K562 (cell line): Measurements from ENCODE around the gene CPED1. TPM values are rescaled to one million over a fixed set of nuclear protein-coding genes. Genes with fewer than 3 reads are reported as not detected.

Experiments used
- ATAC-seq: fragments of 200-7000 bp; cut with Tn5 transposase; 3 replicates; pipeline ENCODE4 v1.9.1; 2020; ENCODE audit warnings: moderate library complexity
- BruUV-seq: library from RNA; stranded (reverse); fragments of 400-500 nt; replicated peaks from 2 replicates; lab custom pipeline; 2021; lab: Mats Ljungman, UMichigan
- CTCF ChIA-PET: fragments of 300-600 bp; formaldehyde crosslinking; extraction: SDS; loops from one replicate; lab custom pipeline; 2021; ENCODE audit warnings: low intra/inter-chr PET ratio; lab: Yijun Ruan, JAX
- POLR2A ChIA-PET: fragments of 300-600, 350-650 bp; sonication (Branson Sonifier 250); formaldehyde crosslinking; extraction: SDS; loops from one replicate; lab custom pipeline; 2021; ENCODE audit warnings: antibody characterized with exemption, inconsistent platforms; lab: Yijun Ruan, JAX
- DNase-seq, 4 experiments: peaks; one replicate each; pipeline versions ENCODE4 v3.0.0 to v3.0.0-alpha.2; 2011 to 2018; ENCODE audit warnings: low spot score in 3 of 4, mixed read lengths in 3 of 4; ENCODE audit errors: extremely low read depth in 1 of 4
- FAIRE-seq: peaks from 2 replicates; lab custom pipeline; 2011; peaks lifted over from hg19 to GRCh38; lab: Jason Lieb, UNC
- H2AFZ ChIP-seq: 2 replicates; pipeline ENCODE4 v1.6.0; 2011; ENCODE audit warnings: low read depth, low read length, control low read depth, inconsistent platforms
- H3K27ac ChIP-seq: fragments of 200-600 bp; 3 replicates; pipeline ENCODE4 v1.8.0; 2011; ENCODE audit warnings: low read depth, mild to moderate bottlenecking, control low read depth, inconsistent platforms, low read length, moderate library complexity, mixed read lengths; ENCODE audit errors: extremely low read depth
- H3K27me3 ChIP-seq, 2 experiments: fragments of 300-600 bp in 1 of 2; 2 replicates in 1 of 2; 3 replicates in 1 of 2; pipeline versions ENCODE4 v1.6.0 to v1.8.0; 2011; ENCODE audit warnings: inconsistent platforms in 2 of 2, low read length in 2 of 2, mild to moderate bottlenecking in 1 of 2, mixed read lengths in 1 of 2, moderate library complexity in 1 of 2; ENCODE audit not compliant: control insufficient read depth in 2 of 2, insufficient read depth in 2 of 2
- H3K36me3 ChIP-seq: fragments of 300-600 bp; 3 replicates; pipeline ENCODE4 v1.8.0; 2011; ENCODE audit warnings: mild to moderate bottlenecking, low read length, inconsistent platforms; ENCODE audit not compliant: control insufficient read depth, insufficient read depth
- H3K4me1 ChIP-seq, 2 experiments: fragments of 200-600 bp in 1 of 2; replicated peaks in 1 of 2; 2 replicates in 1 of 2; 3 replicates in 1 of 2; pipeline versions ENCODE4 v1.5.1 to v1.8.0; 2011; ENCODE audit warnings: inconsistent platforms in 2 of 2, low read length in 2 of 2, mild to moderate bottlenecking in 1 of 2, mixed read lengths in 1 of 2, moderate library complexity in 1 of 2; ENCODE audit not compliant: control insufficient read depth in 2 of 2, insufficient read depth in 2 of 2
- H3K4me2 ChIP-seq: 2 replicates; pipeline ENCODE4 v1.6.1; 2011; ENCODE audit warnings: low read length, control low read depth, inconsistent platforms, mixed read lengths; ENCODE audit not compliant: insufficient read depth
- H3K4me3 ChIP-seq: fragments of 200-600 bp; sonication (generic), shearing (Covaris generic); 2 replicates; pipeline ENCODE4 v1.5.1; 2016; ENCODE audit warnings: control low read depth, inconsistent platforms
- H3K79me2 ChIP-seq: fragments of 200-600 bp; 3 replicates; pipeline ENCODE4 v1.8.0; 2011; ENCODE audit warnings: low read length, inconsistent platforms; ENCODE audit not compliant: control insufficient read depth, insufficient read depth
- H3K9ac ChIP-seq, 2 experiments: 2 replicates each; pipeline versions ENCODE4 v1.6.0 to v1.6.1; 2011; ENCODE audit warnings: low read depth in 2 of 2, low read length in 2 of 2, control low read depth in 1 of 2, inconsistent platforms in 1 of 2, mild to moderate bottlenecking in 1 of 2, mixed read lengths in 1 of 2; ENCODE audit not compliant: insufficient read depth in 1 of 2
- H3K9me1 ChIP-seq: one replicate; pipeline ENCODE4 v1.6.0; 2011; ENCODE audit warnings: inconsistent platforms, mild to moderate bottlenecking, low read length, moderate library complexity; ENCODE audit not compliant: control insufficient read depth, insufficient read depth
- H3K9me3 ChIP-seq: replicated peaks from 2 replicates; pipeline ENCODE4 v1.5.1; 2011; ENCODE audit warnings: low read depth, low read length, inconsistent platforms; ENCODE audit not compliant: control insufficient read depth, insufficient read depth
- H4K20me1 ChIP-seq: replicated peaks from 2 replicates; pipeline ENCODE4 v1.6.1; 2011; ENCODE audit warnings: low read length, inconsistent platforms, mixed read lengths; ENCODE audit not compliant: control insufficient read depth, insufficient read depth
- ARID1B ChIP-seq: fragments of 450-650 bp; IDR thresholded peaks from 2 replicates; pipeline ENCODE4 v1.6.1; 2016; ENCODE audit warnings: antibody characterized with exemption, mild to moderate bottlenecking, inconsistent platforms
- CBFA2T2 ChIP-seq: fragments of 450-650 bp; conservative IDR thresholded peaks from 2 replicates; pipeline ENCODE4 v1.6.1; 2017; ENCODE audit warnings: mild to moderate bottlenecking
- CBFA2T3 ChIP-seq: fragments of 450-650 bp; IDR thresholded peaks from 2 replicates; pipeline ENCODE4 v1.6.1; 2017
- CREB1 ChIP-seq, 2 experiments: sonication (generic) in 1 of 2; formaldehyde crosslinking in 1 of 2; IDR thresholded peaks; 2 replicates each; pipeline versions ENCODE4 v1.6.1 to v1.8.0; 2012 to 2022; ENCODE audit warnings: inconsistent platforms in 1 of 2, mild to moderate bottlenecking in 1 of 2, missing genetic modification reagents in 1 of 2, moderate library complexity in 1 of 2
- GABPB2 ChIP-seq: fragments of 250-450 bp; sonication (Bioruptor Pico); conservative IDR thresholded peaks from 2 replicates; pipeline ENCODE4 v1.5.1; 2021; ENCODE audit warnings: mild to moderate bottlenecking
- HDAC1 ChIP-seq, 2 experiments: fragments of 450-650 bp; IDR thresholded peaks; 2 replicates each; pipeline ENCODE4 v1.6.1; 2016 to 2017; ENCODE audit warnings: inconsistent platforms in 1 of 2, mild to moderate bottlenecking in 1 of 2, moderate library complexity in 1 of 2
- HLTF ChIP-seq: fragments of 450-650 bp; IDR thresholded peaks from 2 replicates; pipeline ENCODE4 v1.6.1; 2016
- SOX6 ChIP-seq: fragments of 450-650 bp; IDR thresholded peaks from 2 replicates; pipeline ENCODE4 v1.6.1; 2014; ENCODE audit warnings: mild to moderate bottlenecking
- SRF ChIP-seq, 2 experiments: fragments of 250-450, 450-650 bp in 1 of 2; sonication (Bioruptor Pico) in 1 of 2; sonication (generic) in 1 of 2; formaldehyde crosslinking; IDR thresholded peaks; 2 replicates each; pipeline versions ENCODE4 v1.5.0 to v1.5.1; 2020 to 2022; ENCODE audit warnings: mild to moderate bottlenecking in 1 of 2, missing genetic modification reagents in 1 of 2
- TAL1 ChIP-seq: fragments of 450-650 bp; IDR thresholded peaks from 2 replicates; pipeline ENCODE4 v1.6.1; 2016; ENCODE audit warnings: mild to moderate bottlenecking
- TBP ChIP-seq: optimal IDR thresholded peaks from 2 replicates; pipeline ENCODE3; 2011; ENCODE audit warnings: low read depth, low read length, improper control_type of control experiment
- ZNF3 ChIP-seq: fragments of 250-450 bp; sonication (Bioruptor Pico); IDR thresholded peaks from 2 replicates; pipeline ENCODE4 v1.5.0; 2021; ENCODE audit warnings: mild to moderate bottlenecking, moderate library complexity
- ZNF668 ChIP-seq: fragments of 250-450 bp; sonication (Bioruptor Pico); IDR thresholded peaks from 2 replicates; pipeline ENCODE4 v1.8.0; 2022; ENCODE audit warnings: mild to moderate bottlenecking, inconsistent platforms
- WGBS: fragments of 100-300 bp; shearing (Covaris generic); methylation state at CpG from one replicate; pipeline ENCODE4 v1.1.6; 2016; ENCODE audit warnings: low coverage, mixed read lengths; ENCODE audit not compliant: insufficient coverage; ENCODE audit errors: missing lambda C conversion rate; 5-methylcytosine and 5-hydroxymethylcytosine counted together
- in situ Hi-C: fragments of 300-500 bp; cut with MboI; formaldehyde crosslinking; loops from 4 replicates; pipeline ENCODE4 v1.15.0; 2018; ENCODE audit warnings: inconsistent platforms, mixed read lengths
- intact Hi-C: fragments of 100-400 bp; cut with micrococcal nuclease; formaldehyde crosslinking; loops from 2 replicates; pipeline ENCODE4 v1.14.2; 2022
- polyA plus RNA-seq, 8 experiments: library from polyadenylated mRNA; depleted of rRNA in 4 of 8; stranded (reverse) in 5 of 8; unstranded in 3 of 8; fragments of >200 nt; fragmentation: Nextera tagmentation in 2 of 8; fragmentation: Illumina TruSeq in 1 of 8; extraction: Ambion mirVana in 2 of 8; extraction: Trizol in 1 of 8; gene quantifications; 2 replicates each; pipeline versions ENCODE4 v1.2.1 to v1.2.3, GENCODE V29; 2011 to 2014; ENCODE audit warnings: inconsistent platforms in 1 of 8, missing spikeins in 1 of 8
- total RNA-seq, 7 experiments: library from RNA; depleted of rRNA in 6 of 7; stranded (reverse); fragments of >200 nt in 6 of 7; fragmentation: Illumina TruSeq in 2 of 7; extraction: Trizol in 2 of 7; gene quantifications; 2 replicates each; pipeline versions ENCODE4 v1.2.1 to v1.2.3, GENCODE V29; 2011 to 2021; ENCODE audit warnings: low replicate concordance in 1 of 7

CPED1 gene
- total and polyA plus RNA-seq, 9 of the 15 experiments (the other 6 are each of a cell fraction or from before 2014, with no cell fraction given), result 195 to 393 (median 290) TPM

DNA sequence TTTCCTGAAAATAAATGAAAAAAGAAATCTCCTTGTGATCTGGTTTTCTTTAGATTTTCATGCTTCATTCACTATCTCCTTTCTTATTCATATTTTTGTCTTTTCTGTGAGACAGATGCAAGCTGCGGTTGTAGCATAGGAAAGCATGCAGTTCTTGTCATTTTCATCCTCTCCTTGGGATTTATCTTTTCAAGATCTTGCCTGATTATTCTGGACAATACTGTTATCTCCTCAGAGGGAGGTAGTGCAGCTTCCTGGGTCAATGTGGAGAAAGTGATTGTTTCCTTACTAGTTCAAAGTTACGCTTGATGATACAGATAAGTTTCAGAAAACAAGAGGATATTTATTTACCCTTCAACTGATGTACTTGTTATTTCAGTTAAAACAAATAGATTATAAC lies 114.6 kb downstream of the CPED1 start:
- Histone ChIP-seq H3K9ac (no peak overlapping the region), H3K4me1 (peaks cover 0 to 8% of the 10 kb centered on the region in 2 experiments; a peak in 1 of 5 replicates), H4K20me1 (no peaks in the 10 kb centered on the region; the same call in 1 of the 2 replicates), H2AFZ (no peak overlapping the region), H3K27ac (no peak overlapping the region), H3K9me1 (no peaks in the 10 kb centered on the region), H3K4me2 (no peak overlapping the region), H3K36me3 (peaks cover 94% of the 10 kb centered on the region), H3K9me3 (no peaks in the 10 kb centered on the region), H3K27me3 (no peaks in the 10 kb centered on the region), H3K4me3 (no peak overlapping the region), H3K79me2 (peaks cover 72% of the 10 kb centered on the region)
- DNase-seq (no peak), FAIRE-seq (no peak), ATAC-seq (no peak)
- in situ Hi-C loops (no loop called here), intact Hi-C loops (no loop called here)
- 64% methylated on average over 2 of the region's 2 CpGs for WGBS
- TF ChIP-seq CREB1 (IDR thresholded peaks at IDR 0.05) (no peak), CREB1 (CRISPR knock-in tag; IDR thresholded peaks at IDR 0.05) (no peak), GABPB2 (no peak), TBP (no peak), CBFA2T3 (peak; percentile 26; the same call in 1 of the 2 replicates), TAL1 (0 out of 2 replicates have a peak, but pooled peaks have one; percentile 6), ARID1B (no peak), ZNF668 (CRISPR knock-in tag) (no peak), ZNF3 (CRISPR knock-in tag) (no peak), HLTF (no peak), SOX6 (peak; percentile 53; the same call in 1 of the 2 replicates), SRF (CRISPR knock-in tag; IDR thresholded peaks at IDR 0.05) (no peak), HDAC1 (IDR thresholded peaks at IDR 0.05) (0 out of 4 replicates have a peak, but pooled peaks of 1 of the 2 experiments have one; percentile 27), CBFA2T2 (no peak)
- BruUV-seq, result no TSS peak
- POLR2A ChIA-PET, result interaction anchor here (0.6 to 1.1 kb wide), 2 partner anchors 9 to 27 kb away, joined by 3 to 4 read pairs; no protein-coding TSS in a partner anchor
- CTCF ChIA-PET, result no interaction called here
